Activated T-helper 1 cell treated with anti-CD3 and anti-CD28 coated beads, Interleukin-12 subunit alpha, Interleukin-12 subunit beta, Interleukin-2, Interleukin-4 antibody, amounts not matched to agents 30 ng/mL and 10 ng/mL and 1 ng/mL, durations not matched to agents 14 hours and 24 hours and 36 hours (primary cell): ENCODE measurements around the gene GPR61. TPM values are rescaled to one million over a fixed set of nuclear protein-coding genes. Genes with fewer than 3 reads are reported as not detected.

ENCODE experiments used
- DNase-seq: peaks from one replicate; pipeline ENCODE4 v3.0.0; 2021; ENCODE audit warnings: low spot score
- H3K27ac Mint-ChIP-seq: one replicate; pipeline ENCODE4 v1.8.0; 2021; ENCODE audit warnings: mild to moderate bottlenecking, mixed read lengths
- H3K27me3 Mint-ChIP-seq: one replicate; pipeline ENCODE4 v1.8.0; 2022; ENCODE audit warnings: mild to moderate bottlenecking, moderate library complexity, mixed read lengths; ENCODE audit not compliant: insufficient read depth
- H3K36me3 Mint-ChIP-seq: one replicate; pipeline ENCODE4 v1.8.0; 2021; ENCODE audit warnings: low read depth, mixed read lengths
- H3K4me1 Mint-ChIP-seq: one replicate; pipeline ENCODE4 v1.8.0; 2021; ENCODE audit warnings: low read depth, mixed read lengths
- H3K4me3 Mint-ChIP-seq: one replicate; pipeline ENCODE4 v1.8.0; 2021; ENCODE audit warnings: mild to moderate bottlenecking, moderate library complexity, mixed read lengths
- H3K9me3 Mint-ChIP-seq: one replicate; pipeline ENCODE4 v1.8.0; 2021; ENCODE audit warnings: mixed read lengths
- intact Hi-C: fragments of 100-400 bp; cut with micrococcal nuclease; formaldehyde crosslinking; loops from one replicate; pipeline ENCODE4 v1.15.1; 2024
- total RNA-seq: library from RNA; stranded (reverse); gene quantifications from 2 replicates; pipeline ENCODE4 v1.2.3, GENCODE V29; 2022

The GPR61 gene
- total RNA-seq, 1 donor from 2014 or later = not detected

- Mint-ChIP-seq H3K9me3 (no peaks in the 10 kb centered on the region), H3K27me3 (no peaks in the 10 kb centered on the region), H3K36me3 (peaks cover 38% of the 10 kb centered on the region), H3K27ac (no peak overlapping the region), H3K4me1 (peaks cover 75% of the 10 kb centered on the region), H3K4me3 (no peak overlapping the region)
- intact Hi-C loops = loop anchor here (1.0 kb wide), 1 partner anchor 32 kb away; no protein-coding TSS in a partner anchor
- DNase-seq = peak; percentile 32
Observed at GRCh38 chr1:109499661-109500536, 39.8 kb upstream of the GPR61 start.

- no peak for DNase-seq
- no peak overlapping the region for H3K27ac Mint-ChIP-seq
- no peaks in the 10 kb centered on the region for H3K9me3 Mint-ChIP-seq
- no peaks in the 10 kb centered on the region for H3K27me3 Mint-ChIP-seq
- H3K4me3 Mint-ChIP-seq = no peak overlapping the region
- H3K36me3 Mint-ChIP-seq = peaks cover 34% of the 10 kb centered on the region
- peaks cover 72% of the 10 kb centered on the region for H3K4me1 Mint-ChIP-seq
- intact Hi-C loops = loop anchor here (1.0 kb wide), 1 partner anchor 31 kb away; no protein-coding TSS in a partner anchor
Observed at GRCh38 chr1:109500941-109501381, 38.7 kb upstream of the GPR61 start.

GRCh38 chr1:109501644-109502363 lies 37.9 kb upstream of the GPR61 start:
- Mint-ChIP-seq H3K27ac (peak overlapping the region; percentile 87), H3K36me3 (peaks cover 26% of the 10 kb centered on the region), H3K4me3 (peak overlapping the region; percentile 60), H3K4me1 (peaks cover 64% of the 10 kb centered on the region), H3K27me3 (no peaks in the 10 kb centered on the region), H3K9me3 (no peaks in the 10 kb centered on the region)
- intact Hi-C loops = loop anchor here (1.0 kb wide), 1 partner anchor 8 kb away; the partner anchor contains the start of gene CYB561D1
- DNase-seq = no peak

GRCh38 chr1:109502364-109502851 lies 37.3 kb upstream of the GPR61 start:
- H3K9me3 Mint-ChIP-seq = no peaks in the 10 kb centered on the region
- intact Hi-C loops = loop anchor here (1.0 kb wide), 1 partner anchor 8 kb away; the partner anchor contains the start of gene CYB561D1
- H3K27ac Mint-ChIP-seq = peak overlapping the region; percentile 87
- H3K4me1 Mint-ChIP-seq = peaks cover 63% of the 10 kb centered on the region
- peaks cover 3% of the 10 kb centered on the region for H3K27me3 Mint-ChIP-seq
- peak; percentile 44 for DNase-seq
- peak overlapping the region; percentile 60 for H3K4me3 Mint-ChIP-seq
- H3K36me3 Mint-ChIP-seq = peaks cover 30% of the 10 kb centered on the region

GRCh38 chr1:109503935-109504334 lies 35.7 kb upstream of the GPR61 start:
- no peak for DNase-seq
- Mint-ChIP-seq H3K9me3 (no peaks in the 10 kb centered on the region), H3K4me1 (peaks cover 56% of the 10 kb centered on the region), H3K4me3 (no peak overlapping the region), H3K27me3 (peaks cover 16% of the 10 kb centered on the region), H3K36me3 (peaks cover 25% of the 10 kb centered on the region), H3K27ac (no peak overlapping the region)
- intact Hi-C loops = no loop called here

GRCh38 chr1:109504974-109505373 lies 34.7 kb upstream of the GPR61 start:
- H3K27ac Mint-ChIP-seq = no peak overlapping the region
- H3K9me3 Mint-ChIP-seq = no peaks in the 10 kb centered on the region
- intact Hi-C loops = no loop called here
- H3K36me3 Mint-ChIP-seq = peaks cover 23% of the 10 kb centered on the region
- DNase-seq = no peak
- peaks cover 56% of the 10 kb centered on the region for H3K4me1 Mint-ChIP-seq
- no peak overlapping the region for H3K4me3 Mint-ChIP-seq
- peaks cover 22% of the 10 kb centered on the region for H3K27me3 Mint-ChIP-seq

GRCh38 chr1:109508001-109508872 lies 31.4 kb upstream of the GPR61 start:
- H3K27me3 Mint-ChIP-seq = peaks cover 45% of the 10 kb centered on the region
- peaks cover 12% of the 10 kb centered on the region for H3K36me3 Mint-ChIP-seq
- intact Hi-C loops = no loop called here
- no peaks in the 10 kb centered on the region for H3K9me3 Mint-ChIP-seq
- H3K27ac Mint-ChIP-seq = no peak overlapping the region
- peak overlapping the region; percentile 75 for H3K4me3 Mint-ChIP-seq
- peaks cover 29% of the 10 kb centered on the region for H3K4me1 Mint-ChIP-seq
- no peak for DNase-seq

GRCh38 chr1:109508873-109509175 lies 30.8 kb upstream of the GPR61 start:
- Mint-ChIP-seq H3K9me3 (no peaks in the 10 kb centered on the region), H3K27ac (no peak overlapping the region), H3K4me1 (peaks cover 27% of the 10 kb centered on the region), H3K27me3 (peaks cover 51% of the 10 kb centered on the region), H3K4me3 (peak overlapping the region; percentile 75), H3K36me3 (peaks cover 12% of the 10 kb centered on the region)
- intact Hi-C loops = loop anchor here (1.0 kb wide), 2 partner anchors 15 to 23 kb away; partner anchors contain the start of gene CYB561D1
- DNase-seq = no peak

- Mint-ChIP-seq H3K4me3 (peak within 1 kb of the TSS; percentile 87), H3K4me1 (peaks cover 23% of the 10 kb centered on the region), H3K36me3 (peaks cover 12% of the 10 kb centered on the region), H3K27me3 (peaks cover 51% of the 10 kb centered on the region), H3K9me3 (no peaks in the 10 kb centered on the region), H3K27ac (peak within 1 kb of the TSS; percentile 49)
- DNase-seq = peak; percentile 25
- intact Hi-C loops = loop anchor here (1.0 kb wide), 2 partner anchors 15 to 23 kb away; partner anchors contain the start of gene CYB561D1
Observed at GRCh38 chr1:109509176-109510134, 30.2 kb upstream of the GPR61 start, which contains the start of gene AMIGO1. TSS of gene AMIGO1 (minus strand) at chr1:109509727. CDS start at chr1:109508912, 815 bp downstream.

- Mint-ChIP-seq H3K27ac (no peak overlapping the region), H3K4me1 (peaks cover 11% of the 10 kb centered on the region), H3K36me3 (no peaks in the 10 kb centered on the region), H3K4me3 (no peak overlapping the region), H3K9me3 (no peaks in the 10 kb centered on the region), H3K27me3 (peaks cover 45% of the 10 kb centered on the region)
- intact Hi-C loops = no loop called here
- no peak for DNase-seq
Observed at GRCh38 chr1:109513110-109513710, 26.5 kb upstream of the GPR61 start.

- Mint-ChIP-seq H3K4me1 (peaks cover 7% of the 10 kb centered on the region), H3K27ac (no peak overlapping the region), H3K36me3 (no peaks in the 10 kb centered on the region), H3K27me3 (peaks cover 34% of the 10 kb centered on the region), H3K9me3 (no peaks in the 10 kb centered on the region), H3K4me3 (no peak overlapping the region)
- DNase-seq = no peak
- intact Hi-C loops = no loop called here
Observed at GRCh38 chr1:109514846-109515245, 24.8 kb upstream of the GPR61 start.
